PC-3 (cell line): ENCODE data around the gene C14orf132. TPM values are rescaled to one million over a fixed set of nuclear protein-coding genes. Genes with fewer than 3 reads are reported as not detected.

Experiments used
- ATAC-seq: fragments of 200-7000 bp; cut with Tn5 transposase; 2 replicates; pipeline ENCODE4 v1.9.1; 2020; ENCODE audit warnings: mild to moderate bottlenecking, moderate library complexity
- BruUV-seq: library from RNA; stranded (reverse); fragments of 400-500 nt; replicated peaks from 2 replicates; lab custom pipeline; 2021; lab: Mats Ljungman, UMichigan
- CTCF ChIA-PET: fragments of 300-600 bp; sonication (Branson Sonifier 250); formaldehyde crosslinking; loops from one replicate; lab custom pipeline; 2022; ENCODE audit warnings: antibody characterized with exemption; lab: Charles Lee
- POLR2A ChIA-PET: fragments of 300-600 bp; sonication (Branson Sonifier 250); formaldehyde crosslinking; loops from one replicate; lab custom pipeline; 2022; ENCODE audit warnings: antibody characterized with exemption; ENCODE audit not compliant: unreplicated experiment; lab: Charles Lee
- DNase-seq: peaks from one replicate; pipeline ENCODE4 v3.0.0-alpha.2; 2015
- H2AFZ ChIP-seq: fragments of 300-600 bp; sonication (generic); 2 replicates; pipeline ENCODE4 v1.6.0; 2016; ENCODE audit warnings: antibody characterized with exemption, low read length
- H3F3A ChIP-seq: fragments of 300-600 bp; sonication (generic); one replicate; pipeline ENCODE4 v1.6.0; 2017; ENCODE audit warnings: antibody characterized with exemption, low read length, control low read depth, mild to moderate bottlenecking; ENCODE audit not compliant: unreplicated experiment
- H3K27ac ChIP-seq: fragments of 300-600 bp; sonication (generic); 2 replicates; pipeline ENCODE4 v1.5.1; 2016; ENCODE audit warnings: mild to moderate bottlenecking, low read length
- H3K27me3 ChIP-seq: fragments of 300-600 bp; sonication (generic); 2 replicates; pipeline ENCODE4 v1.6.1; 2016; ENCODE audit warnings: low read length, mixed read lengths
- H3K36me3 ChIP-seq: fragments of 300-600 bp; sonication (generic); 2 replicates; pipeline ENCODE4 v1.6.1; 2016; ENCODE audit warnings: low read depth, mixed run types, low read length, mixed read lengths
- H3K4me1 ChIP-seq: fragments of 300-600 bp; sonication (generic); 2 replicates; pipeline ENCODE4 v1.5.1; 2016; ENCODE audit warnings: low read length; ENCODE audit not compliant: insufficient read depth
- H3K4me2 ChIP-seq: fragments of 300-600 bp; sonication (generic); 2 replicates; pipeline ENCODE4 v1.6.0; 2016; ENCODE audit warnings: low read length
- H3K4me3 ChIP-seq: fragments of 300-600 bp; sonication (generic); 2 replicates; pipeline ENCODE4 v1.5.1; 2016; ENCODE audit warnings: mild to moderate bottlenecking, low read length, mixed read lengths
- H3K79me2 ChIP-seq: fragments of 300-600 bp; sonication (generic); 2 replicates; pipeline ENCODE4 v1.6.1; 2017; ENCODE audit warnings: low read length, mixed read lengths
- H3K9ac ChIP-seq: fragments of 300-600 bp; sonication (generic); 2 replicates; pipeline ENCODE4 v1.6.0; 2016; ENCODE audit warnings: mild to moderate bottlenecking, low read length
- H3K9me2 ChIP-seq: fragments of 300-600 bp; sonication (generic); replicated peaks from 2 replicates; pipeline ENCODE4 v1.6.1; 2016; ENCODE audit warnings: mixed run types, low read length, mixed read lengths
- H3K9me3 ChIP-seq: fragments of 300-600 bp; sonication (generic); 2 replicates; pipeline ENCODE4 v1.6.1; 2016; ENCODE audit warnings: low read length, mixed read lengths
- H4K20me1 ChIP-seq: fragments of 300-600 bp; sonication (generic); 2 replicates; pipeline ENCODE4 v1.6.1; 2016; ENCODE audit warnings: low read length, mixed read lengths
- CTCF ChIP-seq: fragments of 300-600 bp; sonication (generic); conservative IDR thresholded peaks from 2 replicates; pipeline ENCODE4 v1.5.1; 2017; ENCODE audit warnings: antibody characterized with exemption, low read depth, mild to moderate bottlenecking, low read length
- EZH2 ChIP-seq: fragments of 300-600 bp; sonication (generic); IDR thresholded peaks from one replicate; pipeline ENCODE4 v1.6.1; 2017; ENCODE audit warnings: antibody characterized with exemption, mild to moderate bottlenecking, low read length; ENCODE audit not compliant: unreplicated experiment
- EZH2phosphoT487 ChIP-seq: fragments of 300-600 bp; sonication (generic); IDR thresholded peaks from 2 replicates; pipeline ENCODE4 v1.6.1; 2018; ENCODE audit warnings: mild to moderate bottlenecking, antibody characterized with exemption, low read length, borderline replicate concordance
- intact Hi-C: fragments of 100-400 bp; cut with micrococcal nuclease; formaldehyde crosslinking; loops from 2 replicates; pipeline ENCODE4 v1.9.0; 2023
- total RNA-seq: library from RNA; depleted of rRNA; stranded (reverse); fragments of >200 nt; gene quantifications from 2 replicates; pipeline ENCODE4 v1.2.3, GENCODE V29; 2014

Gene C14orf132
- total RNA-seq, 1 experiment from 2014 or later = not detected

GRCh38 chr14:96097752-96098151 lies 58.6 kb downstream of the C14orf132 start:
- Histone ChIP-seq H3K79me2 (no peaks in the 10 kb centered on the region), H3K27me3 (no peaks in the 10 kb centered on the region), H3K9me2 (no peaks in the 10 kb centered on the region), H3K36me3 (no peaks in the 10 kb centered on the region), H3K9me3 (no peaks in the 10 kb centered on the region), H2AFZ (no peak overlapping the region), H3F3A (no peaks in the 10 kb centered on the region), H3K4me1 (peaks cover 23% of the 10 kb centered on the region), H3K4me3 (no peak overlapping the region), H3K4me2 (no peak overlapping the region), H3K27ac (no peak overlapping the region), H3K9ac (no peak overlapping the region), H4K20me1 (no peaks in the 10 kb centered on the region)
- intact Hi-C loops = loop anchor here (2.0 to 10.0 kb wide), 3 partner anchors 41 to 533 kb away; no protein-coding TSS in a partner anchor
- DNase-seq = no peak
- no peak for ATAC-seq
- BruUV-seq = no TSS peak
- ChIA-PET POLR2A (no interaction called here), CTCF (no interaction called here)
- TF ChIP-seq EZH2 (no peak), EZH2phosphoT487 (no peak), CTCF (no peak)

- peak; percentile 73 for DNase-seq
Measured at GRCh38 chr14:96098309-96098998, 59.3 kb downstream of the C14orf132 start.

More at GRCh38 chr14:96098309-96098998, 59.3 kb downstream of the C14orf132 start:
- Histone ChIP-seq H3K9me3 (no peaks in the 10 kb centered on the region), H3K27ac (no peak overlapping the region), H3K9me2 (no peaks in the 10 kb centered on the region), H3K27me3 (no peaks in the 10 kb centered on the region), H3K9ac (no peak overlapping the region), H2AFZ (no peak overlapping the region), H3F3A (no peaks in the 10 kb centered on the region), H3K4me1 (peaks cover 16% of the 10 kb centered on the region), H4K20me1 (no peaks in the 10 kb centered on the region), H3K36me3 (no peaks in the 10 kb centered on the region), H3K4me3 (no peak overlapping the region), H3K4me2 (no peak overlapping the region), H3K79me2 (no peaks in the 10 kb centered on the region)
- ChIA-PET POLR2A (no interaction called here), CTCF (no interaction called here)
- intact Hi-C loops = loop anchor here (2.0 to 10.0 kb wide), 3 partner anchors 42 to 534 kb away; no protein-coding TSS in a partner anchor
- peak; percentile 52 for ATAC-seq
- no TSS peak for BruUV-seq
- TF ChIP-seq CTCF (peak; percentile 74), EZH2 (no peak)
